ENCODE measurements around the gene PLA2G4F.

The PLA2G4F gene

GRCh38 chr15:42138411-42138810, 18.0 kb downstream of the PLA2G4F start:
- no peaks in the 10 kb centered on the region for H3K36me3 Mint-ChIP-seq (ENCODE audit: low read depth)
- DNase-seq (ENCODE audit: low spot score) = no peak
- peaks cover 2% of the 10 kb centered on the region for H3K27me3 Mint-ChIP-seq (ENCODE audit: low read depth)
- no peak overlapping the region for H3K4me3 Mint-ChIP-seq
- no peaks in the 10 kb centered on the region for H3K9me3 Mint-ChIP-seq
- no peaks in the 10 kb centered on the region for H3K4me1 Mint-ChIP-seq (ENCODE audit: low read depth)
- no peak overlapping the region for H3K27ac Mint-ChIP-seq

DNA sequence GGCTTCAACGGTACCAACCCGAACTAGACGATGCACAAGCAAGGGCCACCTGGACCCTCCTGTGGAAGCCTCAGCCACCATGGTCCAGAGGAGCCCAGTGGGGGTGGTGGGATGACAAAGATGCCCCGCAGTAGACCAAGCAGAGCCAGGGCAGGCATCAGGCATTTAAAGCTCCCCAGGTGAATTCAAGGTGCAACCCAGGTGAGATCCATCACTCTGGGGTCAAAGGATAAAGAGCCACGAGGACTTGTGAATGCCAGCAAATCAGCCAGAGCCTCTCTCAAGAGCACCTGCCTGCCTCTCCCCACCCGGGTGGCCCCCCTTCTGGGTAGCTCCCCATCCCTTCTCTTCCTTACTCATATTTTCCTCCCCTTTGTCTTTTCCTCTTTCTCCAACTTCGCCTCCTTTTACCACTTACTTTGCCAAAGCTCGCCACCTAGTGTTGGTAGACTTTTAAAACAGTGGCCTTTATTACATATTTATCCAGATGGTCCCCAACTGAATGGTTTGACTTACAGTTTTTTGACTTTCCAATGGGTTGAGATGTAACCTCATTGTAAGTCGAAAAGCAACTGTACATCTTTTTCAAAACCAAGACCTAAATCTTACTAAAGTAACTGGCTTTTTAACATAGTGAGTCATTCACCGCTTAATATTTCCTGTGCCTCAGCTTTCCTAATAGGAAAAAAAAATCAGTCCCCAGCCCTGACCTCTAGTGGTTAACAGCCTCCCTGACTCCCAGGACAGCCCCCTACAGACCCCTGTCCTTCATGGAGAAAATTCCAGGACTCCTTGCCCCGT, 18.8 kb downstream of the PLA2G4F start:
- Mint-ChIP-seq H3K4me3 (no peak overlapping the region), H3K9me3 (no peaks in the 10 kb centered on the region), H3K27me3 (ENCODE audit: low read depth) (peaks cover 2% of the 10 kb centered on the region), H3K36me3 (ENCODE audit: low read depth) (no peaks in the 10 kb centered on the region), H3K27ac (no peak overlapping the region), H3K4me1 (ENCODE audit: low read depth) (no peaks in the 10 kb centered on the region)
- DNase-seq (ENCODE audit: low spot score) = no peak

DNA sequence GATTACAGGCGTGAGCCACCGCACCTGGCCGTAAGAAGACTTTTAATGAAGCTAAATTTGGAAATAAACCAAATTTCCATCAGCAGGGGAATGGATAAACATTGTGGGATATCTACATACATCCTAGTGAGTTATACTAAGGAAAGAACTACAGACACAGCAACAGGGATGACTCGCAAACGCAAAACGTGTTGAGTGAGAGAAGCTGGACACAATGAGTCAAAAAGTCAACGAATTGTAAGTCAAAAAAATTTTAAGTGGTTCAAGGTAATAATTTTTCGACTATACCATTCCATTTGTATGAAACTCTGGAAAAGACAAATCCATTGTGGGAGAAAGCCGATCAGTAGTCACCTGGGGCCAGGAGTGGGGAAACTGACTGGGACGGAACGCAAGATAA, 19.9 kb downstream of the PLA2G4F start:
- no peaks in the 10 kb centered on the region for H3K4me1 Mint-ChIP-seq (ENCODE audit: low read depth)
- H3K36me3 Mint-ChIP-seq (ENCODE audit: low read depth) = no peaks in the 10 kb centered on the region
- no peak overlapping the region for H3K27ac Mint-ChIP-seq
- no peak overlapping the region for H3K4me3 Mint-ChIP-seq
- H3K9me3 Mint-ChIP-seq = no peaks in the 10 kb centered on the region
- peaks cover 2% of the 10 kb centered on the region for H3K27me3 Mint-ChIP-seq (ENCODE audit: low read depth)
- DNase-seq (ENCODE audit: low spot score) = no peak

DNA sequence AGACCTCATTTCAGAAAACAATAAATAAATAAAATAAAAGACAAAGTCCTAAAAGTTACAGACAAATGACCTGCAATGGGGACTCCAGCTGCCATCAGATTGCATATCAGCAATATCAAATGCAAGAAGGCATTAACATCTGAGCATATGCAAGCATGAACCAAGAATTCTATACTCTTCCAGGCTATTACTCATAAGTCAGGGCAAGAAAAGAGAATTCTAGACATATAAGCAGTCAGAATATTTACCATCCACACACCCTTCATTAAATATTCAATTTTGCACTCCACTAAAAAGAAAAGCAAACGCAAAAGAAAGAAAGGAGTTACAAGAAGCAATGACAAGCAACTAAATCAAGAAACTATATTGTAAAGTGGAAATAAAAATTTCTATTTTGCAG, 21.1 kb downstream of the PLA2G4F start:
- Mint-ChIP-seq H3K27me3 (ENCODE audit: low read depth) (peaks cover 8% of the 10 kb centered on the region), H3K36me3 (ENCODE audit: low read depth) (no peaks in the 10 kb centered on the region), H3K9me3 (no peaks in the 10 kb centered on the region), H3K4me1 (ENCODE audit: low read depth) (no peaks in the 10 kb centered on the region), H3K4me3 (no peak overlapping the region), H3K27ac (no peak overlapping the region)
- no peak for DNase-seq (ENCODE audit: low spot score)

GRCh38 chr15:42134617-42135245, 21.7 kb downstream of the PLA2G4F start:
- no peak overlapping the region for H3K27ac Mint-ChIP-seq
- H3K9me3 Mint-ChIP-seq = no peaks in the 10 kb centered on the region
- no peak overlapping the region for H3K4me3 Mint-ChIP-seq
- H3K27me3 Mint-ChIP-seq (ENCODE audit: low read depth) = peaks cover 13% of the 10 kb centered on the region
- no peak for DNase-seq (ENCODE audit: low spot score)
- H3K36me3 Mint-ChIP-seq (ENCODE audit: low read depth) = no peaks in the 10 kb centered on the region
- no peaks in the 10 kb centered on the region for H3K4me1 Mint-ChIP-seq (ENCODE audit: low read depth)

DNA sequence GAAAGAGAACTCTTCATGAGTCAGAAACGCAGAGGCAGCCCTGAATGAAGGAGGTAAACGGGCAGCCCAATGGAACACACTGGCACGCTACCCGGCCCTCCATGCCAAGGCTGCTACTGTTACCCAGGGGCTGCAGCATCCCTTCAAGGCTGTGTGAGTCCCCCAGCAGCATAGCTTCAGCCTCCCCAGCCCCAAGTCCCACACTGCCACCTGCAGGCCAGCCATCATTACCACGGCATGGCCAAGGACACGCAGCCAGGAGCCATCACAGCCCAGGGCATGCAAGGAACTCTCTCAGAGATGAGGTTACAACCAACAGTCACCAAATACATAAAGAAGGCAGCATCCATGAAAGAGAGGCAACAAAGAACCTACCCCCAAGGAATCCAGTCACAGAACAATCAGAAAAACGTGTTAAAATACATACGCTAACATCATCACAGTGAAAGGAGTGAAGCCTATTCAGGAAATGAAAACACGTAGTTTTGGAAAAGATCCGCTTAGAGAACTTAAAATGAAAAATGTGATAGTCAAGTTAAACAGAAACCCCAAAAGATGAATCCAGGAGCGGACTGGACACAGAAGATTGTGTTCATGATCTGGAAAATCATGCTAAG, 22.4 kb downstream of the PLA2G4F start:
- no peaks in the 10 kb centered on the region for H3K36me3 Mint-ChIP-seq (ENCODE audit: low read depth)
- H3K27ac Mint-ChIP-seq = no peak overlapping the region
- peaks cover 19% of the 10 kb centered on the region for H3K27me3 Mint-ChIP-seq (ENCODE audit: low read depth)
- no peak overlapping the region for H3K4me3 Mint-ChIP-seq
- peak; percentile 34 for DNase-seq (ENCODE audit: low spot score)
- H3K4me1 Mint-ChIP-seq (ENCODE audit: low read depth) = peaks cover 1% of the 10 kb centered on the region
- no peaks in the 10 kb centered on the region for H3K9me3 Mint-ChIP-seq

DNA sequence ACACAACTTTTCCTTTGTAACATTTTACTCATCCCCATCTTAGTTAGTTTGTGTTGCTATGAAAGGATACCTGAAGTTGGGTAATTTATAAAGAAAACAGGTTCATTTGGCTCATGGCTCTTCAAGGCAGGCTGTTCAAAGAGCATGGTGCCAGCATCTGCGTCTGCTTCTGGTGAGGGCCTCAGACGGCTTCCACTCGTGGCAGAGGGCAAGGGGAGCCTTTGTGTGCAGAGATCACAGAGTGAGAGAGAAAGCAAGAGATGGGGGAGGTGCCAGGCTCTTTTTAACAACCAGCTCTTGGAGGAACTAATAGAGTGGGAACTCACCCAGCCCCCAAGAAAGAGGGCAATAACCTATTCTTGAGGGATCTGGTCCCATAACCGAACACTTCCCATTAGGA, 23.1 kb downstream of the PLA2G4F start:
- peaks cover 1% of the 10 kb centered on the region for H3K4me1 Mint-ChIP-seq (ENCODE audit: low read depth)
- H3K4me3 Mint-ChIP-seq = no peak overlapping the region
- no peaks in the 10 kb centered on the region for H3K9me3 Mint-ChIP-seq
- no peaks in the 10 kb centered on the region for H3K36me3 Mint-ChIP-seq (ENCODE audit: low read depth)
- H3K27me3 Mint-ChIP-seq (ENCODE audit: low read depth) = peaks cover 19% of the 10 kb centered on the region
- no peak for DNase-seq (ENCODE audit: low spot score)
- no peak overlapping the region for H3K27ac Mint-ChIP-seq

DNA sequence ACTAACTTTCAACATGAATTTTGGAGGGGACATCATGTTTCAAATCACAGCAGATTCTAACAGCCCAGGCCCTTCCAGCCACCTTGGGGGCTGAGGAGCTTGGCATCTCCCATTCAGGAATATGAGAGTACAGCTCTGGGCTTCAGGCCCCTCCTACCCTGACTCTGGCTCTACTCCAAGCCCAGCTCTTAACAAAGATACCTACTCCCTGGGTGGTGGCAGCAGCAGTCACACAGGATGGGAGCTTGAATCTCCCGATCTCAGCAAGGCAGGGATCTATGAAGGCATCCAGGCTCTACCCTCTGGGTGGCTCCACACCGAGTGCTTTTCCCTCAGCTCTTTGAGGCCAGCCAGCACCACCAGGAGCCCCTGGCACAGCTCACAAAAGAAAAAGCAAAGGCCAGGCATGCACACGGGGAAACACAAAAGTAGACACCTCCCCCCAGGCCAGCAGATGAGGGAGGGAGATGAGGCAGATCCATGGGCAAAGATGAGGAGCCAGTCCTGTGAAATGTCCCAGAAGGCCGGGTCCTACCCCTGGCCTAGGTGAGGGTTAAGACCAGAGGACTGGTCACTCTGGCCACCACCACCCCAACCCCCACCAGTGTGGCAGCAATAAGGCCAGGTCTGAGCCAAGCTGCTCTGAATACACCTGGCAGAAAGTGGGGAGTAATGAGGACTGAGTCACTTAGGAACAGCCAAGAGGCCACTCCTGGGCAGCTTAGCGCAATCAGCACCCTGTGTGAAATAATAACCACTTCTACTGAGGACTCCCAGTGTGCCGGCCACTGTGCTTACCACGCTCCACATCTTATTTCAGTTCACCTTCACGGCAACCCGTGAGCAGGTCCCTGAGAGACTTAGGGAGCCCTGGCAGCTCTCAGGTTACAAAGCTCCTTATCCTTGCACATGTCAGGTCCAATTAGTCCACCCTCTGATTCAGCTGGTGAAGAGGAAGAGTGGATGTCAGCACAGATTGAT, 24.3 kb downstream of the PLA2G4F start:
- Mint-ChIP-seq H3K27ac (no peak overlapping the region), H3K9me3 (no peaks in the 10 kb centered on the region), H3K27me3 (ENCODE audit: low read depth) (peaks cover 25% of the 10 kb centered on the region), H3K36me3 (ENCODE audit: low read depth) (no peaks in the 10 kb centered on the region), H3K4me3 (no peak overlapping the region), H3K4me1 (ENCODE audit: low read depth) (peaks cover 1% of the 10 kb centered on the region)
- DNase-seq (ENCODE audit: low spot score) = no peak

DNA sequence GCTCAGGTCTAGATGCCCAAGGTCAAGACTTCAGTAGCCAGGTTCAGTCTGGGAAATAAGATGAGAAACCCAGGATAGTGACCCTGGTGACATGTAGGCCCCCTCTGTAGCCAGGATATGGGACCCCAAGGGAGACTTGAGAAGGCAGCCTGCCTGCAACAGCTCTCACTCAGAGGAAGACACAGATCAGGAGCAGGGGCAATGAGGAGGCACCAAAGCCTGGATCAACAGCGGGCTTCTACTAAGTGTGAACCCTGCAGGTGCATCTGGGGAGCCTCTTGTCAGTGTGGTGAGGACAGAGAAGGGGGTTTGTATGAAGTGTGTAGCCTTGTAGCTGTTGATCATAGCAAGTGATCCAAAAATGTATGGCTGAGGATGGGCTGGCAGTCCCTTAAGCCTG, 25.4 kb downstream of the PLA2G4F start:
- H3K27ac Mint-ChIP-seq = no peak overlapping the region
- H3K9me3 Mint-ChIP-seq = no peaks in the 10 kb centered on the region
- no peak for DNase-seq (ENCODE audit: low spot score)
- H3K4me1 Mint-ChIP-seq (ENCODE audit: low read depth) = peaks cover 1% of the 10 kb centered on the region
- no peaks in the 10 kb centered on the region for H3K36me3 Mint-ChIP-seq (ENCODE audit: low read depth)
- H3K27me3 Mint-ChIP-seq (ENCODE audit: low read depth) = peaks cover 25% of the 10 kb centered on the region
- H3K4me3 Mint-ChIP-seq = no peak overlapping the region

DNA sequence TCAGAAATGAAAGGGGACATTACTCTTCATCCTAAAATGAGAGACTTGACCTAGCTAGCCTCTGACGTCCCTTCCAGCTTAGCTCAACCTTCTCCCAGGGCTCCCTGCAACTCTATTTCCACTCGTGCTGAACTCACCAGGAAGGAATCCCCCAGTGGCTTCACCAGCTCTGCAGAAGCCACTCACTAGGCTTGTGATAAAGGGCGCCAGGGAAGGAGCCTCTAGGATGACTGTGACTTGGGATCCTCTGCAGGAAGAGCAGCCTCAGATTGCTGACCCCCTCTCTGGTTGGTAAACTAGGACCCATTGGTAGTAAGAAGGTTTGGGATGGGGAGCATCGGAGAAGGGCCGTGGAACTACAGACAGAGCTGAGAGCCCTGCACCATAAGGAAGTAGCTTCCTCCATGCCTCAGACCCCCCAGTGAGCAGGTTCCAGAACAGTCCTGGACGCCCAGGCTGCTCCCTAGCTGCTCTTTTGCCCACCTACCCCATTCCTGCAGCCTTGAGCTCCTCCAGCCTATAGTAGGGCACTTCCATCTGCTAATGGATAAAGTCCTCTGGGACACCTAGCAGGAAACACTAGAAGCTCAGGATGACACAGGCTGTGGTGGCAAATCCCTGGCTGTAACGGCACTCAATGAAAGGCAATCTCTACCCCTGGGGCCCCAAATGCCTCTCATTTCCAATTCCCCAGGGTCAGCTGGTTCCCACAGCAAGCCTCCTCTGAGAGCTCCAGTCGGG, 26.0 kb downstream of the PLA2G4F start:
- Mint-ChIP-seq H3K36me3 (ENCODE audit: low read depth) (no peaks in the 10 kb centered on the region), H3K27ac (no peak overlapping the region), H3K4me1 (ENCODE audit: low read depth) (peaks cover 1% of the 10 kb centered on the region), H3K27me3 (ENCODE audit: low read depth) (peaks cover 25% of the 10 kb centered on the region), H3K4me3 (no peak overlapping the region), H3K9me3 (no peaks in the 10 kb centered on the region)
- DNase-seq (ENCODE audit: low spot score) = no peak

DNA sequence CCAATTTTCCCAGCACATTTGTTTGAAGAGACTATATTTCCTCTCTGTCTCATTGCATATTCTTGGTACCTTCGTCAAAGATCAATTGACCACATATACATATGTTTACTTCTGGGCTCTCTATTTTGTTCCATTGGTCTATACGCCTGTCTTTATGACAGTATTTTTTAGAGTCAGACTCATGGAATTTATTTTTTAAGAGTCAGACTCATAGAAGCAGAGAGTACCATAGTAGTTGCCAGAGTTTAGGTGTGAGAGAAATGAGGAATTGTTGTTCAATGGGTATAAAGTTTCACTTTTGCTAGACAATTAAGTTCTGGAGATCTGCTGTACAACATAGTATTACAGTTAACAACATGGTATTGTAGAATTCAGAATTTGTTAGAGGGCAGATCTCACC, 27.1 kb downstream of the PLA2G4F start:
- Mint-ChIP-seq H3K4me3 (no peak overlapping the region), H3K4me1 (ENCODE audit: low read depth) (peaks cover 1% of the 10 kb centered on the region), H3K27ac (no peak overlapping the region), H3K36me3 (ENCODE audit: low read depth) (no peaks in the 10 kb centered on the region), H3K27me3 (ENCODE audit: low read depth) (peaks cover 27% of the 10 kb centered on the region), H3K9me3 (no peaks in the 10 kb centered on the region)
- no peak for DNase-seq (ENCODE audit: low spot score)

- Mint-ChIP-seq H3K4me1 (ENCODE audit: low read depth) (peaks cover 1% of the 10 kb centered on the region), H3K9me3 (no peaks in the 10 kb centered on the region), H3K27me3 (ENCODE audit: low read depth) (peaks cover 26% of the 10 kb centered on the region), H3K27ac (no peak overlapping the region), H3K4me3 (no peak overlapping the region), H3K36me3 (ENCODE audit: low read depth) (no peaks in the 10 kb centered on the region)
- DNase-seq (ENCODE audit: low spot score) = no peak
Observed at GRCh38 chr15:42128476-42128875, 28.0 kb downstream of the PLA2G4F start.

DNA sequence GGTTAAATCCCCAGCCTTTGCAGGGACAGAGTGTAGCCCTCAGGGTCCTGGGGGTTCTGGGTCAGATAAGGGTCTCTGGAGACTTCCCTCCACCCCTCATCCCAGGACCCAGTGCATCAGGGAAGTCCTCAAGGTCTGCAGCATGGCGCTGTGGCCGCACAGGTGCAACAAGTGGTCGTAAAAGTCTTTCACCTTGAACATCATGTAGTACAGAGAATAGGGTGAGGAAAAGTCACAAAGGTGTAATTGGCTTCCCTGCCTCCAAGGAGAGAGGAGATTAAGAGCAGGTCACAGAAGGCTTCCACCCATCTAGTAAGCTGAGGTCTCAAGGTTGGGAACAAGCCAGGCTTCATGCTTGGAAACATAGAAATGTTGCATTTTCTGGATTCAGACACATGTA, 32.9 kb downstream of the PLA2G4F start:
- H3K27me3 Mint-ChIP-seq (ENCODE audit: low read depth) = peaks cover 8% of the 10 kb centered on the region
- no peaks in the 10 kb centered on the region for H3K36me3 Mint-ChIP-seq (ENCODE audit: low read depth)
- peaks cover 2% of the 10 kb centered on the region for H3K4me1 Mint-ChIP-seq (ENCODE audit: low read depth)
- no peak overlapping the region for H3K27ac Mint-ChIP-seq
- H3K9me3 Mint-ChIP-seq = no peaks in the 10 kb centered on the region
- no peak for DNase-seq (ENCODE audit: low spot score)
- H3K4me3 Mint-ChIP-seq = no peak overlapping the region
